Peyer's patch (tissue), 4 donors: ENCODE measurements around the gene RAP1GAP.

ENCODE experiments used
- CTCF ChIP-seq, 6 experiments: fragments of 450-650 bp in 4 of 6; fragments of 200-600 bp in 2 of 6; sonication (generic) in 1 of 6; IDR thresholded peaks; one replicate each; pipeline ENCODE4 v1.5.1; 2017 to 2019; ENCODE audit warnings: antibody characterized with exemption in 6 of 6, mild to moderate bottlenecking in 3 of 6, moderate library complexity in 1 of 6
- POLR2A ChIP-seq, 2 donors: fragments of 450-650 bp; IDR thresholded peaks; one replicate each; pipeline ENCODE4 v1.5.1; 2017; ENCODE audit warnings: antibody characterized with exemption in 2 of 2, mild to moderate bottlenecking in 2 of 2, moderate library complexity in 2 of 2

- TF ChIP-seq CTCF (IDR thresholded peaks at IDR 0.05) (no peak), POLR2A (IDR thresholded peaks at IDR 0.05) (no peak)
Measured at GRCh38 chr1:21553116-21553926, 115.8 kb downstream of the RAP1GAP start.
